ENCODE data around the gene MARK4.

Gene MARK4

GRCh38 chr19:45291834-45292233 is 40.8 kb downstream of the MARK4 start:
- no peak overlapping the region for H3K4me2 ChIP-seq
- H4K20me1 ChIP-seq, result peaks cover 0 to 6% (median 0%) of the 10 kb centered on the region in 11 experiments; a peak in 2 of 22 replicates
- H3K27ac ChIP-seq, result no peak overlapping the region
- no peak for TF ChIP-seq Cebpa-rat (IDR thresholded peaks at IDR 0.05)
- H3K9me3 ChIP-seq (replicated peaks in 1 of 11), result peaks cover 0 to 18% (median 10%) of the 10 kb centered on the region in 11 experiments; a peak in 14 of 22 replicates
- H3K4me3 ChIP-seq, result no peak overlapping the region
- H3K27me3 ChIP-seq, result no peaks in the 10 kb centered on the region
- no peaks in the 10 kb centered on the region for H3K4me1 ChIP-seq
- H3K36me3 ChIP-seq, result peaks cover 91 to 100% (median 98%) of the 10 kb centered on the region in 11 experiments
- H3K9ac ChIP-seq, result no peak overlapping the region

GRCh38 chr19:45293682-45294081 is 42.6 kb downstream of the MARK4 start:
- no peak for TF ChIP-seq Cebpa-rat (IDR thresholded peaks at IDR 0.05)
- peaks cover 0 to 6% (median 0%) of the 10 kb centered on the region in 11 experiments; a peak in 1 of 22 replicates for H4K20me1 ChIP-seq

DNA sequence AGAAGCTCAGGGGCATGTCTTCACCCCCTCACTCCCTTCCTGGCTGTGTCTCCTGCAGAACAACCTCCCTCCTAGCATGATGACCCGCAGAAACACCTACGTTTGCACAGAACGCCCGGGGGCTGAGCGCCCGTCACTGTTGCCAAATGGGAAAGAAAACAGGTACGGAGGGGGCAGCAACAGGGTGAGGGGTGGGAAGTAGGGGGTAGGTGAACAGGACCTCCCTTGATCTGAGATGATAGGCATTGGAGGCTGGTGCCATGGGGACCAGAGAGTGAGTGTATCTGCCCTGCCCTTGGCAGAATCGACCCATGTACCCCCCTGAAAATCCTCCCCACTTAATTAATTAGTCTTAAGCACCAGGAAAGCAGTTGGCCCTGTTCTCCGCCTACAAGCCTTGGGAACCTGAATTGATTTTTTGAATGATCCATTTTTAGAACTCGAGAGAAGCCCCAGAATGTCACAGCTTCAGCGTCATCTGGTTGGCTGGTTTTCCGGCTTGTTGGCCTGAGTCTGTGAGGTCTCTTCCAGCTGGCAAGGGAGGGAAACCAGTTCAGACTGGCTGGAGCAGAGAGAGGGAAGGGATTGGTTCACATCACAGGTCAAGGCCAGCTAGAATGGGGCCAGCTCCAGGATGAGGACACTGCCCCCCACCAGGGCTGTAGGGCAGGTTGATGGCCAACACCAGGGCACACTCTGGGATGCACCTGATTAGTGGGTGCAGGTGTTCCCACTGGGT is 43.4 kb downstream of the MARK4 start:
- Histone ChIP-seq H3K36me3 (peaks cover 90 to 98% (median 95%) of the 10 kb centered on the region in 11 experiments), H4K20me1 (peaks cover 0 to 6% (median 0%) of the 10 kb centered on the region in 11 experiments; a peak in 1 of 22 replicates), H3K9ac (no peak overlapping the region), H3K27me3 (no peaks in the 10 kb centered on the region), H3K27ac (no peak overlapping the region), H3K4me2 (no peak overlapping the region), H3K4me1 (no peaks in the 10 kb centered on the region), H3K9me3 (replicated peaks in 1 of 11) (peaks cover 0 to 18% (median 10%) of the 10 kb centered on the region in 11 experiments; a peak in 14 of 22 replicates), H3K4me3 (no peak overlapping the region)
- no peak for TF ChIP-seq Cebpa-rat (IDR thresholded peaks at IDR 0.05)

More at GRCh38 chr19:45293682-45294081, 42.6 kb downstream of the MARK4 start:
- Histone ChIP-seq H3K27me3 (no peaks in the 10 kb centered on the region), H3K9ac (no peak overlapping the region), H3K27ac (no peak overlapping the region), H3K4me2 (no peak overlapping the region), H3K4me1 (no peaks in the 10 kb centered on the region), H3K36me3 (peaks cover 86 to 97% (median 93%) of the 10 kb centered on the region in 11 experiments), H3K4me3 (no peak overlapping the region), H3K9me3 (replicated peaks in 1 of 11) (peaks cover 0 to 18% (median 10%) of the 10 kb centered on the region in 11 experiments; a peak in 14 of 22 replicates)

DNA sequence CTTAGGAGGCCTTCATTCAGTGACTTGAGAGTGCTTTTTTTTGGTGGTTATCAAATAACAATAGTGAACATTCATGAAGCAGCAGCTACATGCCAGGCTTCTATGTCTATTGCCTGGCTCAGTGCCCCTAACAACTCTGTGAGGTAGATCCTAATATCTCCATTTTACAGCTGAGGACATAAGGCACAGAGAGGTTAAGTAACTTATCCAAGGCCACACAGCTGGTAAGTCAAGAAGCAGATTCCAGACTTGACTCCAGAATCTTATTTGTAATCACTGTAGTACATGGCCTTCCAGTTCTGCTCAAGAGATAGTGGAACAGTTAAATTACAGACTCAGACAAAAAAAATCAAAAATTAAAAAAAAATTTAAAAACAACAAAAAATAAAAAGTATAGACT is 44.8 kb downstream of the MARK4 start:
- no peak for TF ChIP-seq Cebpa-rat (IDR thresholded peaks at IDR 0.05)
- Histone ChIP-seq H3K4me3 (no peak overlapping the region), H4K20me1 (peaks cover 0 to 1% (median 0%) of the 10 kb centered on the region in 11 experiments; a peak in 2 of 22 replicates), H3K27me3 (no peaks in the 10 kb centered on the region), H3K9ac (no peak overlapping the region), H3K4me2 (no peak overlapping the region), H3K4me1 (no peaks in the 10 kb centered on the region), H3K27ac (no peak overlapping the region), H3K9me3 (replicated peaks in 1 of 11) (peaks cover 0 to 18% (median 9%) of the 10 kb centered on the region in 11 experiments; a peak in 14 of 22 replicates), H3K36me3 (peaks cover 90 to 98% (median 95%) of the 10 kb centered on the region in 11 experiments)

DNA sequence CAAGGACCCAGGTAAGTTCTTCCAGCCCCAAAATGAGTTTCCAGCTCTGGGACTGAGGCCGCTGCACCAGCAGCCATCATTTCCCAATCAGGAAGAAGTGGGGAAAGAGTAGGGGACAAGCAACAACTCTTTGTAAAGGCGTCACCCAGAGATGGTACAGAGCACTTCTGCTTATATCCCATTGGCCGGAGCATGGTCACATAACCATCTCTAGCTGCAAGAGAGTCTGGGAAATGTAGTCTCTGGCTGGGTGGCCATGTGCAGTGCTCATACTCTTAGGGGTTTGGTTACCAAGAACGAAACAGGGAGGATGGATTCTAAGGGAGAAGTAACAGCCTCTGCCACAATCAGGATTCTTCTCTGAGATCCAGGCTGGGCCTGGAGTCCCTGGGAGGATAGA is 45.3 kb downstream of the MARK4 start:
- H3K9ac ChIP-seq, result no peak overlapping the region
- peaks cover 87 to 98% (median 94%) of the 10 kb centered on the region in 11 experiments for H3K36me3 ChIP-seq
- no peak overlapping the region for H3K4me3 ChIP-seq
- H3K27me3 ChIP-seq, result no peaks in the 10 kb centered on the region
- peaks cover 0 to 18% (median 8%) of the 10 kb centered on the region in 11 experiments; a peak in 13 of 22 replicates for H3K9me3 ChIP-seq (replicated peaks in 1 of 11)
- no peaks in the 10 kb centered on the region; a peak in 1 of 22 replicates for H4K20me1 ChIP-seq
- H3K4me1 ChIP-seq, result no peaks in the 10 kb centered on the region
- no peak overlapping the region for H3K4me2 ChIP-seq
- no peak for TF ChIP-seq Cebpa-rat (IDR thresholded peaks at IDR 0.05)
- H3K27ac ChIP-seq, result no peak overlapping the region

- no peak for TF ChIP-seq Cebpa-rat (IDR thresholded peaks at IDR 0.05)
- Histone ChIP-seq H3K27ac (no peak overlapping the region), H3K9me3 (replicated peaks in 1 of 11) (peaks cover 0 to 6% (median 0%) of the 10 kb centered on the region in 11 experiments; a peak in 5 of 22 replicates), H3K4me1 (no peaks in the 10 kb centered on the region), H4K20me1 (peaks cover 0 to 4% (median 0%) of the 10 kb centered on the region in 11 experiments; a peak in 1 of 22 replicates), H3K36me3 (peaks cover 74 to 97% (median 93%) of the 10 kb centered on the region in 11 experiments), H3K4me3 (no peak overlapping the region), H3K9ac (no peak overlapping the region), H3K27me3 (no peaks in the 10 kb centered on the region), H3K4me2 (no peak overlapping the region)
Observed at GRCh38 chr19:45297674-45298073, 46.6 kb downstream of the MARK4 start.

- Histone ChIP-seq H3K4me2 (no peak overlapping the region), H3K9ac (no peak overlapping the region), H3K36me3 (peaks cover 68 to 97% (median 93%) of the 10 kb centered on the region in 11 experiments), H3K27ac (no peak overlapping the region), H3K27me3 (no peaks in the 10 kb centered on the region), H3K9me3 (replicated peaks in 1 of 11) (no peaks in the 10 kb centered on the region), H3K4me3 (no peak overlapping the region), H4K20me1 (peaks cover 0 to 4% (median 0%) of the 10 kb centered on the region in 11 experiments; a peak in 1 of 22 replicates), H3K4me1 (no peaks in the 10 kb centered on the region)
- no peak for TF ChIP-seq Cebpa-rat (IDR thresholded peaks at IDR 0.05)
Observed at GRCh38 chr19:45298264-45298663, 47.2 kb downstream of the MARK4 start.

DNA sequence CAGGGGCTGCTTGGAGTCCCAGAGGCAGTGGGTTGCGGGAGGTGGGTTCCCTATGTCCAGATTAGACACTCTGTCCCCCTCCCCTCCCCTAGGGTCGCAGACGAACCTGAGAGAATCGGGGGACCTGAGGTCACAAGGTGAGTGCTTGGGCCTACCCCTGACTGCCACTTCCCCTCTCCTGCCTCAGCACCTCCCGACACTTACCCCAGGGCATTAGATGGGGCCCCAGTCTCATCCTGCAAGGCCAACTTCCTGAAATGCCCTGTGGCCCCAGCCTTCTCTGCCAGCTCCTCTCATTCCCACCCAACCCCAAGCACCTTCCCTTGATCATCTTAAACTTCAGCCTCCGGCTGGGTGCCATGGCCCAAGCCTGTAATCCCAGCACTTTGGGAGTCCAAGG is 48.6 kb downstream of the MARK4 start:
- Histone ChIP-seq H3K36me3 (peaks cover 54 to 86% (median 79%) of the 10 kb centered on the region in 11 experiments), H4K20me1 (peaks cover 0 to 4% (median 0%) of the 10 kb centered on the region in 11 experiments; a peak in 2 of 22 replicates), H3K4me3 (no peak overlapping the region), H3K27ac (no peak overlapping the region), H3K4me1 (no peaks in the 10 kb centered on the region), H3K4me2 (no peak overlapping the region), H3K9me3 (replicated peaks in 1 of 11) (no peaks in the 10 kb centered on the region), H3K9ac (no peak overlapping the region), H3K27me3 (no peaks in the 10 kb centered on the region)
- TF ChIP-seq Cebpa-rat (IDR thresholded peaks at IDR 0.05), result no peak

- no peak overlapping the region for H3K27ac ChIP-seq
- H3K4me3 ChIP-seq, result no peak overlapping the region
- H3K9me3 ChIP-seq (replicated peaks in 1 of 11), result no peaks in the 10 kb centered on the region
- no peak overlapping the region for H3K9ac ChIP-seq
- TF ChIP-seq Cebpa-rat (IDR thresholded peaks at IDR 0.05), result no peak
- peaks cover 30 to 59% (median 52%) of the 10 kb centered on the region in 11 experiments for H3K36me3 ChIP-seq
- peaks cover 0 to 4% (median 0%) of the 10 kb centered on the region in 11 experiments; a peak in 2 of 22 replicates for H4K20me1 ChIP-seq
- no peaks in the 10 kb centered on the region for H3K27me3 ChIP-seq
- H3K4me1 ChIP-seq, result no peaks in the 10 kb centered on the region
- no peak overlapping the region for H3K4me2 ChIP-seq
Observed at GRCh38 chr19:45302416-45302815, 51.3 kb downstream of the MARK4 start.

Measured in BLaER1 treated with 17β-estradiol and CSF1 and Interleukin-3, amounts not matched to agents 10 nM and 100 nM (cell line).